ENCODE measurements around the gene PEX14. TPM values are rescaled to one million over a fixed set of nuclear protein-coding genes. Genes with fewer than 3 reads are reported as not detected.

PEX14 gene
- total RNA-seq, 1 experiment from 2014 or later: 29.3 TPM

DNA sequence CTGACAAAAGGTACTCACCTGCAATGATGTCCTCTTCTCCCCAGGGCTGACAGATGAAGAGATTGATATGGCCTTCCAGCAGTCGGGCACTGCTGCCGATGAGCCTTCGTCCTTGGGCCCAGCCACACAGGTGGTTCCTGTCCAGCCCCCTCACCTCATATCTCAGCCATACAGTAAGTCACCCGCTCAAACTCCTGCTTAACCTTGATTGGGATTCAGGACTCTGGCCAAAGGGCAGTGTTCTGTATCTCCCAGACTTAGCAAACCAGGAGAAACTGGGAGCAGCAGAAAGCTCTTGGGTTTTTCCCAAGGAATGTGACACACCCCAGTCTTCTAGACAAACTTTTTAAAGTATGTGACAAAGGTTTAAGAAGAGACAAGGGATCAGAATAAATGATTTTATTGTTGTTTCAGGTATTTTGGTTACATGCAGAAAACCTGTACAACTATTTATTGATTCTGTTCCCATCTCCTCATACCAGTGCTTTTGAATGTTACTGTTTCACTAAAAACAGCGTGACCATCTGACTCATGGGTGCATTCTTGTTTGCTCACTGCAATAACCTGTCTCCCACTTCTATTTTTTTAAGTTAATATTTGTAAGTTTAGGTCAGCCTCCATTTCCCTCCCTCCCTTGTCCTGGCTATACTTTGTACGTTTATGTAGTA is 124.6 kb downstream of the PEX14 start:
- intact Hi-C loops (cut with micrococcal nuclease): no loop called here
- H3K27me3 ChIP-seq (ENCODE audit: insufficient read depth, low read length): no peaks in the 10 kb centered on the region
- no peaks in the 10 kb centered on the region for H3K79me2 ChIP-seq (ENCODE audit: insufficient read depth, low read length)
- peak; percentile 78 for ATAC-seq
- peak overlapping the region; percentile 52; the same call in 1 of the 2 replicates for H3K27ac ChIP-seq (ENCODE audit: low read depth, low read length)
- DNase-seq (ENCODE audit: low read depth, low spot score): peak; percentile 26
- H3K4me3 ChIP-seq (replicated peaks in 1 of 2; ENCODE audit: low read depth in 1 of 2, low read length in 2 of 2): peak overlapping the region in 1 of 2 experiments; percentile 2; a peak in 1 of 4 replicates
- H3K9me2 ChIP-seq (ENCODE audit: insufficient read depth): no peaks in the 10 kb centered on the region
- no peak overlapping the region for H2AFZ ChIP-seq (ENCODE audit: low read depth, low read length, poor library complexity, severe bottlenecking)
- TF ChIP-seq ZNF274 (IDR thresholded peaks at IDR 0.05; ENCODE audit: low read depth, low read length) (no peak), SIN3A (IDR thresholded peaks at IDR 0.05; ENCODE audit: low read depth) (no peak), FOSL1 (IDR thresholded peaks at IDR 0.05; ENCODE audit: low read depth) (peak; percentile 13; the same call in 1 of the 2 replicates), EZH2phosphoT487 (IDR thresholded peaks at IDR 0.05; ENCODE audit: borderline replicate concordance) (no peak), CBX3 (IDR thresholded peaks at IDR 0.05; ENCODE audit: low read depth) (no peak), RAD21 (IDR thresholded peaks at IDR 0.05; ENCODE audit: low read depth) (no peak), EGR1 (IDR thresholded peaks at IDR 0.05; ENCODE audit: low read depth) (no peak), EZH2 (IDR thresholded peaks at IDR 0.05) (no peak), YY1 (IDR thresholded peaks at IDR 0.05; ENCODE audit: extremely low read depth, insufficient replicate concordance, low read depth, low read length) (no peak), TCF7L2 (IDR thresholded peaks at IDR 0.05; ENCODE audit: borderline replicate concordance, extremely low read depth, insufficient read depth, insufficient read length) (no peak), SP1 (IDR thresholded peaks at IDR 0.05; ENCODE audit: low read depth) (peak; percentile 11; the same call in 1 of the 2 replicates), JUND (IDR thresholded peaks at IDR 0.05) (no peak)
- TF ChIP-seq, protein P1, sequence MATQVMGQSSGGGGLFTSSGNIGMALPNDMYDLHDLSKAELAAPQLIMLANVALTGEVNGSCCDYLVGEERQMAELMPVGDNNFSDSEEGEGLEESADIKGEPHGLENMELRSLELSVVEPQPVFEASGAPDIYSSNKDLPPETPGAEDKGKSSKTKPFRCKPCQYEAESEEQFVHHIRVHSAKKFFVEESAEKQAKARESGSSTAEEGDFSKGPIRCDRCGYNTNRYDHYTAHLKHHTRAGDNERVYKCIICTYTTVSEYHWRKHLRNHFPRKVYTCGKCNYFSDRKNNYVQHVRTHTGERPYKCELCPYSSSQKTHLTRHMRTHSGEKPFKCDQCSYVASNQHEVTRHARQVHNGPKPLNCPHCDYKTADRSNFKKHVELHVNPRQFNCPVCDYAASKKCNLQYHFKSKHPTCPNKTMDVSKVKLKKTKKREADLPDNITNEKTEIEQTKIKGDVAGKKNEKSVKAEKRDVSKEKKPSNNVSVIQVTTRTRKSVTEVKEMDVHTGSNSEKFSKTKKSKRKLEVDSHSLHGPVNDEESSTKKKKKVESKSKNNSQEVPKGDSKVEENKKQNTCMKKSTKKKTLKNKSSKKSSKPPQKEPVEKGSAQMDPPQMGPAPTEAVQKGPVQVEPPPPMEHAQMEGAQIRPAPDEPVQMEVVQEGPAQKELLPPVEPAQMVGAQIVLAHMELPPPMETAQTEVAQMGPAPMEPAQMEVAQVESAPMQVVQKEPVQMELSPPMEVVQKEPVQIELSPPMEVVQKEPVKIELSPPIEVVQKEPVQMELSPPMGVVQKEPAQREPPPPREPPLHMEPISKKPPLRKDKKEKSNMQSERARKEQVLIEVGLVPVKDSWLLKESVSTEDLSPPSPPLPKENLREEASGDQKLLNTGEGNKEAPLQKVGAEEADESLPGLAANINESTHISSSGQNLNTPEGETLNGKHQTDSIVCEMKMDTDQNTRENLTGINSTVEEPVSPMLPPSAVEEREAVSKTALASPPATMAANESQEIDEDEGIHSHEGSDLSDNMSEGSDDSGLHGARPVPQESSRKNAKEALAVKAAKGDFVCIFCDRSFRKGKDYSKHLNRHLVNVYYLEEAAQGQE (IDR thresholded peaks at IDR 0.05; ENCODE audit: low read depth): no peak
- TF ChIP-seq, protein P2, sequence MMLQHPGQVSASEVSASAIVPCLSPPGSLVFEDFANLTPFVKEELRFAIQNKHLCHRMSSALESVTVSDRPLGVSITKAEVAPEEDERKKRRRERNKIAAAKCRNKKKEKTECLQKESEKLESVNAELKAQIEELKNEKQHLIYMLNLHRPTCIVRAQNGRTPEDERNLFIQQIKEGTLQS (IDR thresholded peaks at IDR 0.05): no peak
- TF ChIP-seq, protein P3, sequence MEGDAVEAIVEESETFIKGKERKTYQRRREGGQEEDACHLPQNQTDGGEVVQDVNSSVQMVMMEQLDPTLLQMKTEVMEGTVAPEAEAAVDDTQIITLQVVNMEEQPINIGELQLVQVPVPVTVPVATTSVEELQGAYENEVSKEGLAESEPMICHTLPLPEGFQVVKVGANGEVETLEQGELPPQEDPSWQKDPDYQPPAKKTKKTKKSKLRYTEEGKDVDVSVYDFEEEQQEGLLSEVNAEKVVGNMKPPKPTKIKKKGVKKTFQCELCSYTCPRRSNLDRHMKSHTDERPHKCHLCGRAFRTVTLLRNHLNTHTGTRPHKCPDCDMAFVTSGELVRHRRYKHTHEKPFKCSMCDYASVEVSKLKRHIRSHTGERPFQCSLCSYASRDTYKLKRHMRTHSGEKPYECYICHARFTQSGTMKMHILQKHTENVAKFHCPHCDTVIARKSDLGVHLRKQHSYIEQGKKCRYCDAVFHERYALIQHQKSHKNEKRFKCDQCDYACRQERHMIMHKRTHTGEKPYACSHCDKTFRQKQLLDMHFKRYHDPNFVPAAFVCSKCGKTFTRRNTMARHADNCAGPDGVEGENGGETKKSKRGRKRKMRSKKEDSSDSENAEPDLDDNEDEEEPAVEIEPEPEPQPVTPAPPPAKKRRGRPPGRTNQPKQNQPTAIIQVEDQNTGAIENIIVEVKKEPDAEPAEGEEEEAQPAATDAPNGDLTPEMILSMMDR (IDR thresholded peaks at IDR 0.05 in 2 of 3, conservative IDR thresholded peaks at IDR 0.05 in 1 of 3; ENCODE audit: borderline replicate concordance in 1 of 3, insufficient read depth in 1 of 3, low read depth in 2 of 3, low read length in 2 of 3): no peak
- H4K20me1 ChIP-seq (ENCODE audit: insufficient read depth): no peaks in the 10 kb centered on the region
- ChIA-PET POLR2A (no interaction called here), RAD21 (ENCODE audit: low non-redundant PET in 1 of 2, low total read pairs in 2 of 2, uncharacterized antibody in 2 of 2, unreplicated experiment in 2 of 2) (no interaction called here), CTCF (no interaction called here)
- H3K9ac ChIP-seq (ENCODE audit: low read length): no peak overlapping the region; the same call in 1 of the 2 replicates
- no peaks in the 10 kb centered on the region for H3K36me3 ChIP-seq (ENCODE audit: control insufficient read depth in 1 of 2, insufficient read depth in 2 of 2, low read length in 2 of 2)
- H3K9me3 ChIP-seq (ENCODE audit: control insufficient read depth in 1 of 2, insufficient read depth in 1 of 2, low read depth in 1 of 2, low read length in 2 of 2): no peaks in the 10 kb centered on the region
- peaks cover 23% of the 10 kb centered on the region in 2 experiments for H3K4me1 ChIP-seq (ENCODE audit: control insufficient read depth in 1 of 2, insufficient read depth in 2 of 2, low read length in 2 of 2)
- peak overlapping the region; percentile 53 for H3K4me2 ChIP-seq (ENCODE audit: low read length)
- BruUV-seq (replicated peaks): no TSS peak
